ENCODE results near the gene ZBTB24. TPM values are rescaled to one million over a fixed set of nuclear protein-coding genes. Genes with fewer than 3 reads are reported as not detected.

The ZBTB24 gene
- total RNA-seq, 1 experiment from 2014 or later: 27.3 TPM

DNA sequence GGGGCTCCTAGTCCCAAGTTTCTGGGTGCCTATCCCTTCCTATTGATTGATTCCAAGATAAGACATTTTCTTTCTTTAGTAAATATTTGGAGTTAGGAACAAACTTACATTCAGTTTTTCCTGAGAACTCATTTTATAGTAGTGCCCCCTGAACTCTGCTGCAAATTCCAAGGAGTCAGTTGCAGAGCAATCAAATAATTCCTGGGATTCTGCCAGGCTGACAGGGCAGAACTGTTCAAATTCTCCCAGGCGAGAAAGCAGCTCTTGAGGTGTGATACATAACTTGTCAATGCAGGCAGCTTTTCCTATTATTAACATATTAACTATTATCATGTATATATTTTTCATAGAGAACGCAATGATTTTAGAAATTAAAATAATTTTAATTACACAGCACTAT lies 15.9 kb upstream of the ZBTB24 start:
- H3K36me3 Mint-ChIP-seq (ENCODE audit: insufficient read depth in 1 of 3, low read depth in 3 of 3): no peaks in the 10 kb centered on the region; a peak in 1 of 7 replicates
- no peak overlapping the region for H2BK12ac ChIP-seq (ENCODE audit: insufficient read length, low read depth, low read length)
- H4K91ac ChIP-seq (ENCODE audit: insufficient read length, low read depth, low read length): no peak overlapping the region
- no peaks in the 10 kb centered on the region for H4K20me1 ChIP-seq (ENCODE audit: control insufficient read depth, insufficient read depth, insufficient read length)
- H2AFZ ChIP-seq (ENCODE audit: low read length): no peak overlapping the region
- H3K23ac ChIP-seq (ENCODE audit: insufficient read length, low read depth, low read length): no peak overlapping the region
- no peak for DNase-seq
- no peaks in the 10 kb centered on the region for H3K9me3 ChIP-seq (ENCODE audit: control insufficient read depth, low read depth, low read length)
- peaks cover 45 to 48% of the 10 kb centered on the region in 2 experiments for H3K4me1 Mint-ChIP-seq
- H3T11ph ChIP-seq (ENCODE audit: low read length): no peak overlapping the region
- H3K79me2 ChIP-seq (ENCODE audit: insufficient read depth, low read length): no peaks in the 10 kb centered on the region
- no peak overlapping the region for H3K18ac ChIP-seq (ENCODE audit: insufficient read length, low read depth, low read length)
- no peak overlapping the region for H2BK120ac ChIP-seq (ENCODE audit: low read depth, low read length, poor library complexity, severe bottlenecking)
- H3K14ac ChIP-seq (ENCODE audit: insufficient read depth, low read length): no peak overlapping the region
- H3K9me3 Mint-ChIP-seq: no peaks in the 10 kb centered on the region; a peak in 1 of 5 replicates
- H2BK15ac ChIP-seq (ENCODE audit: low read depth, low read length): no peak overlapping the region
- no CpG with 5 or more reads among the region's 2 CpGs for WGBS (ENCODE audit: extremely low coverage, insufficient read length, low lambda C conversion rate)
- H3K4me1 ChIP-seq (ENCODE audit: insufficient read depth, low read length): peaks cover 2% of the 10 kb centered on the region; the same call in 1 of the 2 replicates
- no peak overlapping the region for H3K4ac ChIP-seq (ENCODE audit: low read depth, low read length)
- H2AK5ac ChIP-seq (ENCODE audit: insufficient read length, low read length): no peak overlapping the region
- TF ChIP-seq, protein P1, sequence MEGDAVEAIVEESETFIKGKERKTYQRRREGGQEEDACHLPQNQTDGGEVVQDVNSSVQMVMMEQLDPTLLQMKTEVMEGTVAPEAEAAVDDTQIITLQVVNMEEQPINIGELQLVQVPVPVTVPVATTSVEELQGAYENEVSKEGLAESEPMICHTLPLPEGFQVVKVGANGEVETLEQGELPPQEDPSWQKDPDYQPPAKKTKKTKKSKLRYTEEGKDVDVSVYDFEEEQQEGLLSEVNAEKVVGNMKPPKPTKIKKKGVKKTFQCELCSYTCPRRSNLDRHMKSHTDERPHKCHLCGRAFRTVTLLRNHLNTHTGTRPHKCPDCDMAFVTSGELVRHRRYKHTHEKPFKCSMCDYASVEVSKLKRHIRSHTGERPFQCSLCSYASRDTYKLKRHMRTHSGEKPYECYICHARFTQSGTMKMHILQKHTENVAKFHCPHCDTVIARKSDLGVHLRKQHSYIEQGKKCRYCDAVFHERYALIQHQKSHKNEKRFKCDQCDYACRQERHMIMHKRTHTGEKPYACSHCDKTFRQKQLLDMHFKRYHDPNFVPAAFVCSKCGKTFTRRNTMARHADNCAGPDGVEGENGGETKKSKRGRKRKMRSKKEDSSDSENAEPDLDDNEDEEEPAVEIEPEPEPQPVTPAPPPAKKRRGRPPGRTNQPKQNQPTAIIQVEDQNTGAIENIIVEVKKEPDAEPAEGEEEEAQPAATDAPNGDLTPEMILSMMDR (conservative IDR thresholded peaks at IDR 0.05): no peak
- H2BK5ac ChIP-seq (ENCODE audit: insufficient read length, low read length): no peak overlapping the region
- no peak overlapping the region for H3K4me3 Mint-ChIP-seq
- no peak overlapping the region for H4K8ac ChIP-seq (replicated peaks; ENCODE audit: insufficient read length, low read depth, low read length)
- H3K9ac ChIP-seq (ENCODE audit: extremely low read depth, insufficient read length, low read length): no peak overlapping the region
- H3K27me3 Mint-ChIP-seq (ENCODE audit: low read depth): peaks cover 3% of the 10 kb centered on the region; the same call in 1 of the 2 replicates
- no peak overlapping the region for H3K56ac ChIP-seq (ENCODE audit: insufficient read length, low read depth, low read length)
- H2BK20ac ChIP-seq (ENCODE audit: low read depth, low read length, poor library complexity, severe bottlenecking): no peak overlapping the region
- H3K27ac Mint-ChIP-seq: no peak overlapping the region
- H3K23me2 ChIP-seq (ENCODE audit: insufficient read length, low read depth, low read length, poor library complexity, severe bottlenecking): no peaks in the 10 kb centered on the region
- no peak overlapping the region for H3K4me2 ChIP-seq (ENCODE audit: insufficient read depth, insufficient read length, low read length)
- H3K27me3 ChIP-seq (ENCODE audit: insufficient read depth, low read length): no peaks in the 10 kb centered on the region
- no peak overlapping the region for H4K5ac ChIP-seq (ENCODE audit: insufficient read length, low read depth, low read length)
- H3K27ac ChIP-seq (ENCODE audit: insufficient read length, low read depth, low read length): no peak overlapping the region
- H3K79me1 ChIP-seq (ENCODE audit: insufficient read depth, low read depth, low read length, poor library complexity, severe bottlenecking): no peaks in the 10 kb centered on the region

Data from H9 (cell line).